GM18907 (cell line): Measurements from ENCODE around the gene GPR17.

ENCODE experiments used
- ATAC-seq: cut with Tn5 transposase; IDR thresholded peaks from one replicate; pipeline ENCODE4 v1.9.1; 2021; ENCODE audit warnings: mild to moderate bottlenecking, moderate library complexity; ENCODE audit not compliant: unreplicated experiment

GPR17 gene

DNA sequence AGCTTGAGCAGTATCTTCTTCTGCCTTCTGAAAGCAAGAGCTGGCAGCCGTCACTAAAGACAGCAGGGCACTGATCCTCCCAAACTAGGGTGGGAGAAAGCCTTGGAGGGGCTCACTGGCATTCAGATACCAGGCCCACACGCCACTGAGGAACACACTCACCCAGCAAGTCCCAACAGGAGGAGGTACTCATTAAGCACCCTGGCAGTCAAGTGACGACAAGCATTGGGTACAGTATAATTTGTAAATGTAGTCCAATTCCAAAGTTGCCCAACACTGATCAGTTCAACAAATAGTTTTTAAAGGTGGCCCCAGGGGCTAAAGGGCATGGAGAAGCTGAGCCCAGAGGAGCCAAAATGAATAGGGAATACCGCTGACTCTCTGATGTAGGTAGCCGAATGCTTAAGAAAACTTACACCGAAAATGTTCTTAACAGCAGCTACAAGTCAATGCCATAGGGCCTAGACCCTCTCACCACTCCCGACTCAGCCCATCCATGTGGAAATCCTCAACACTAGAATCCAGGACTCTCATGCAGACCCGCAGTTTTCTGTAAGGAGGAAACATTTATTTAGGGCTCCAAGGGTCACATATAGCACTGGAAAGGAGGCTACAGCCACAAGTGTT is 19.4 kb downstream of the GPR17 start:
- no peak for ATAC-seq

DNA sequence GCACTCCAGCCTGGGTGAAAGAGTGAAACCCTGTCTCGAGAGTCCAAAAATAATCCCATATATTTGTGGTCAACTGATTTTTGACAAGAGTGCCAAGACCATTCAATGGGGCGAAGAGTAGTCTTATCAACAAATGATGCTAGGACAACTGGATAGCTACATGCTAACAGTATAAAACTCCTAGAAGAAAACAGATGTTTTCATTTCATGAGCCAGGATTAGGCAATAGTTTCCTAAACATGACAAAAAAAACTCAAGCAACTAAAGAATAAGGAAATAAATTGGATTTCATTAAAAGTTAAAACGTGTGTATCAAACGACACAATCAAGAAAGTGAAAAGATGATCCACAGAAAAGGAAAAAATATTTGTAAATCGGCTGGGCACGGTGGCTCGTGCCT is 23.1 kb downstream of the GPR17 start:
- ATAC-seq: no peak

DNA sequence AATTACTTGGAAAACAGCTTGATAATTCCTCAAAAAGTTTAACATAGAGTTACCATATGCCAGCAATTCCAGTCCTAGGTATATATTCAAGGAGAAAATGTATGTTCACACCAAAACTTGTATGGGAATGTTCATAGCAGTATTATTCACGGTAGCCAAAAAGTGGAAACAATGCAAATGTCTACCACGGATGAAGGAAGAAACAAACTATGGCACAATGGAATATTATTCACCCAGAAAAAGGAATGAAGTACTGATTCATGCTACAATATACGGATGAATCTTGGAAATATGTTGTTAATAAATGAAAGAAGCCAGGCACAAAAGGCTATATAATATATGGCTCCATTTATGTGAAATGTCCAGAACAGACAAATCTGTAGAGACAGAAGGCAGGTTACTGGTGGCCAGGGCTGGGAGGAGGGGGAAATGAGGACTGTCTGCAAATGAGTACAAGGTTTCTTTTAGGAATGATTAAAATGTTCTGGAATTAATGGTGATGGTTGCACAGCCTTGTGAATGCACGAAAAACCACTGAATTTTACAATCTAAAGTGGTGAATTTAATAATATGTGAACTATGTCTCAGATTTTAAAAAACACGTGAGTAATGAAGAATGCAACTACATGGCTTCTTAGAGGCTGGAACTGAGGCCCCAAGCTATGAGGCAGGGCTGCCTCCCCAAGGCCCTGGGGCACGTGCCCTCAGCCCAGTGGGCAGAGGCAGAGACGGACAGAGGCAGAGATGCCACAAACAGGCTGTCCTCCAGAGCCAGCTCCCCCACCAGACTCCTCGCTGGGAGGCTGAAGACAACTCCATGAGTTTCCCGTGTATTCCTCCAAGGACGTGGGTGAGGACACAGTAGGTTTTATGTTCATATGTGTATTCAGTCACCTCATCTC is 24.4 kb downstream of the GPR17 start:
- ATAC-seq: no peak

DNA sequence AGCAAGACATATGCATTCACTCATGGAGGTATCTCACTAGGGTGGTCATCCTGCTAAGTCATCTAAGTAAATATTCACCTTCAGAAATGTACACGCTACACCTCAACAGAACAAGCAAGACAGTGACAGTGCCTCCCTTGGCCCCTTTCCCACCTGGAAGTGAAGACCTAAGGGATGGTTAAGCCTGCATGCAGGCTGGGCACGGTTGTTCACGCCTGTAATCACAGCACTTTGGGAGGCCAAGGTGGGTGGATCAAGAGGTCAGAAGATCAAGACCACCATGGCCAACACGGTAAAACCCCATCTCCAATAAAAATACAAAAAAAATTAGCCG is 25.0 kb downstream of the GPR17 start:
- no peak for ATAC-seq

DNA sequence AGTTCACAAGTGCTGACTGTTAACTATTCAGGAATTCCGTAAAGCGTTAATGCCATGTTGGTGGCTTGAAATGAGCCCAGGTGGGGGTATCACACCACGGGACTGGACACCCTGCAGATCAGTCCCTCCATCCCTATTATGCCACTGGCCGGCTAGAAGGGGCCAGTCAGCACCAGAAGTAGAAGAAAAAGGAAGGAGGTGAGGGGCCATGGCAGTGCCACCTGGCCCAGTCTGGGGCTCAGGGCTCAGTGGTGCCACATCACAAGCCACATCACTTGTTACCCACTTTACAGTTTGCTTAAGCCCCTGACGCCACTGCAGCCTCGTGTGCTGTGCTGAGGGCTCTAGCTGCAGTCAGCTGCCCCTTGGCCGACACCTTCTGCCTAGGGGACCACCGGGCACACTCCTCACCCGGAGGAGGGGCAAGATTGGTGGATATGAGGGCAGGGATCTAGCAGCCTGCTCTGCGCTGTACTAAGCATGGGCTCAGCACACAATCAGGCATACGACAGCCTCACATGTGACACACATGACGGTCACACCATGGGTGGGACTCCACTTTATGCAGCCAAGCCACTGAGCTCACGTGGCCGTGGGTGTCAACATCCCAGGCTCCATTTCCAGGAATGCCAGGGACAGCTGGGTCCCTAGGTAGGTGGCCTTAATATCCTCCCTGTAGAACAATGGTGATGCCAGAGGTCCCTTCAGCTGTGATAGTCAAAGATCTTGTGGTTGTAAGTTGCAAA is 25.8 kb downstream of the GPR17 start:
- ATAC-seq: no peak

DNA sequence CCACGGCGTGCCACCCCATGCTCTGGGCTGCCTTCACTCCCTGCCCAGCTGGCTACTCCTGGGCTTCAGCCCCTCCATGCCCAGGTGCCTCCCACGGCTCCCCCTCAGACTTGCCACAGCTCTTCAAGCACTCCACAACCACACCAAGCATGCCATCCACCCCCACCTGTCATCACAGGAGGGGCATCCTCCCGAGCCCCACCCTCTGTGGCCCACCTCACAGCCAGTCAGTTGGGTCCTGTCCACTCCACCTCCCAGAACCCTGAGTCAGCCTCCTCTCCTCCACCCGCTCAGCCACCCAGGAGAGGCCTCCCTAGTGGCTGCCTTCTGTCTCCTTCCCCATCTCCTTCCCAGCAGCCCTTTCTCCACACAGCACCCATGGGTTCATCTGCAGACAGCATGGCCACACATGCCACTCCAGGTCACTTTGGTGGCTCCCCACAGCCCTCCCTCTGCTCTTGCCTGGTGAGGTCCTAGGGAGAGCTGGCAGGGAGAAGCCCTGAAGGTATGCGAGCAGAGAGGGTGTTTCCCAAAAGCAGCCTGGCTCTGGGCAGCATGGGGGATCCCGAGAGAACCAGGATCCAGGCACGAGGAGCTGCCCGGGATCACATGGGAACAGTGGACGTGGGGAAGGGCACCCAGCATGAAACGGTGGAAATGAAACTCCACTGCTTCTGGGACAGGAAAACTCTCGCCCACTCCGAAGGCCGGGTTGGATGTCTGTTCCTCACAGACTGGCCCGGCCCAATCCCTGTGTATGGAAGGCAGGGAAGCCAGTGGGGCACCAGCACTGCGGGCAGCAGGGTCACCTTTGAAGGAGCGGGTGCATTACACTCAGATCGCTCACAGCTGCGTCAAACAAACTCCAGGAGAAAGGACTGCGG is 26.6 kb downstream of the GPR17 start:
- ATAC-seq: no peak

DNA sequence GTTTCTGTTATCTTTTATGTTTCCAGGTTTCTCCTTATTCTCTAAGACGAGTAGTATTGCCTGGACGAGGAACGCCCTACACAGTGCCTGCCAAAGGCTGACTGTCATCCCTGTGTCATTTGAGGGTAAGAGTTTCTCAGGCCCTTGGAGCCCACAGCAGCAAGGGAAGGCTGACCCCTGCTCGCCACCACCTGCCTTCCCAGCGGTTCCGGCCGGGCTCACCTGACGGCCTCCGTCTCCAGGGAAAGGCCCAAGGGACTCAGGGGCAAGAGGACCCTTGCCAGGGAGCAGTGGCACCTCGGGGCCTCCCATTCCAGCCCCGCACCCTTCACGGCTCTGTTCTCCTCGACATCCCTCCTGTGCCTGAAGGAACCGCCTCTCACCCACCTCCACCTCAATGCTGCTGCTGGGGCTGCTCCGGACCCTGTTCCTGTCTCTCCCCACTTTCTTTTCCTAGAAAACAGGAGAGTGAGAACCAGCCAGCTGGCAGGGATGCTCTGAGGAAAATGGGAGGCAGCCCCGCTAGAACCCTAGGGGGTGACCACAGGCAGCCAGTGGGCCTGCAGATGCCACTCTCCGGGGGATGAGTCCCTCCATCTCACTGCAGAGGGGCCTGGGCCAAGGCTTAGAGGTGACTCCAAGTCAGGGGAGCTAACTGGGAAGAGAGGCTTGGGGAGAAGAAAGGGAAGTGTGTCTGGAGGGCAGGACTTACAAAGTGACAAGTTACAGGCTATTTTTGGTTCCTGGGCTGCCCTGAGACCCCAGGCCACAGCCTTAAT is 27.5 kb downstream of the GPR17 start:
- no peak for ATAC-seq

DNA sequence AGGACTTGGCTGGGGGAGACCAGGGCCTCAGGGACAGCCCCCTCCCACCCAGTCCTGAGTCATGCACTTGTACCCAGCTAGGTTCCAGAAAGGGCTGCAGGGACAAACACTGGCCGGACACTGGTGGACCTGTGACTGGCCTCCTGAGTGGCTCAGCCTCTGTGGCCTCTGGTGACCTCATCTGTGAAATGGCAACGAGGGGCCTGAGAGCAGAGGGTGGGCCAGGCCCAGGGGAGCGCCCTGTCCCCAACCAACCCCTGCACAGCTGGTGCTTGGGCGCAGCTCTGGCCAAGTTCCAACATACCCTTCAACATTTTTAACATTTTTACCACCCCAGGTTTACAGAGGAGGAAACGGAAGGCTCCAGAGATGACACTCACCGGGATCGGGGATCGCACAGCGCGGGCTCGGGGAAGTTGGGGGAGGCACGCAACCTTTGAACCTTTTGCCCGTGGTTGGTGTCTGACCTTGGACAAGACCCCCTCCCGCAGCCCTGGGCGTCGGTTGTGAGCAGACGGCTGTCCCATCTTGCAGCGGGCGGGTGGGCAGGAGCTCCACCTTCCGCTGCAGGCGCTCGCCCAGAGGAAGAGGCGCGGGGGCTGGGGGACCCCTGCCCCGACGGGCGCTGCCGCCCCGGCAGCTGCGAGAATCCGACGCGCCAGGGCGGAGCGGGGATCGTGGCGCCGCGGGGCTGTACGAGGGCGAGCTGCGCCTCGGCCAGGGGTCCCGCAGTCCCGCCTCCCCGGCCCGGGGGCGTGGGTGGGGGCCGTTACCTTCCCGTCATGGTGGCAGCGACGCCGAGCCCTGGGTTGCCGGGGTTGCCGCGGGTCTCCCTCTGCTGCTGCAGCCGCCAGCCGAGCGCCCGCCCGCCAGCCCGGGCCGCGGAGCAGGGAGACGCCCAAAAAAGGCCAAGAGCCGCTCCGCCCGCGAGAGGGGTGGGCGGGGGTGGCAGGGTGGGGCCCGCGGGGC is 28.6 kb downstream of the GPR17 start:
- ATAC-seq: no peak

DNA sequence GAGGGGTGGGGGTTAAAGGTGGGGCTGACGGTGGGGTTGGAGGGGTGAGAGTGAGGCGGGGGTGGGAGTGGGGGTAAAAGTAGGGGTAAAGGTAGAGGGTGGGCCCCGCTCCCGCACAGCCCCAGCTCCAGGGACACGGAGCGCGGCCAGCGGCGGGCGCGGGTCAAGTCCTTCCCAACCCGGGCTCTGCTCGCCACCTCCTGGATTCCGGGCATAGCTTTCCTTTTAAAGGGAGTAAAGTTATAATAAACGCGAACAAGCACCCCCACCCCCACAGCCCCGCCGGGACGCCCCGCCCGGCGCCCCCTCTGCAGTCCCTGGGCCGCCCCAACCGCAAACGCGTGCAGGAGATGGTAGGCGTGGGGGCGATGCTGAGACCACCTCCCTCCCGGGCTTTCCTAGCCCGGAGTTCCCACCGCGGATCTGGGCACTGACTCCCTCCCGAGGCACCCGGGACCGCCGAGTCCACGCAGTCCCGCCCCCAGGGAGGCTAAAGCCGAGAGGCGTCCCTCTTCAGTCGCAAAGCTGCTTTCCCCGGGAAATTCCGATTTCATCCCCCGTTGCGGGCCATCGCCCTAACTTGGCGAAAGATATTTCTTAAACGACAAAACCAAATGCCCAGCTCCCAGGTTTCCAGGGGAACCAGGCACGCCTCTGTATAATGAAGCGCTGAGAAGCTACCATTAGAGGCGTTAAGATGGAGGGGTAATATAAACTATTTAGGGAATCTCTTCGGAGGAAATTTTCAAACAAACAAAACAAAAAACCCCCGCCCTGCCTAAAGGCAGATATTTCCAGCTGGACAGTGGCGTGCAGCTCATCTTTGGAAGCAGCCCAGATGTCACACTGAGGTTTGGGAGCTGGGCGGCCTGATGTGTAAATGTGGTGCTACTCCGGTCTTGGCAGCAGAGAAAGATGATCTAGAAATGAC is 29.6 kb downstream of the GPR17 start, which contains the start of gene LIMS2:
LIMS2 (minus strand) TSS at position 200 of the 931 bp plus-strand sequence. CDS start 506 bp downstream, outside the sequence.
- ATAC-seq: no peak

DNA sequence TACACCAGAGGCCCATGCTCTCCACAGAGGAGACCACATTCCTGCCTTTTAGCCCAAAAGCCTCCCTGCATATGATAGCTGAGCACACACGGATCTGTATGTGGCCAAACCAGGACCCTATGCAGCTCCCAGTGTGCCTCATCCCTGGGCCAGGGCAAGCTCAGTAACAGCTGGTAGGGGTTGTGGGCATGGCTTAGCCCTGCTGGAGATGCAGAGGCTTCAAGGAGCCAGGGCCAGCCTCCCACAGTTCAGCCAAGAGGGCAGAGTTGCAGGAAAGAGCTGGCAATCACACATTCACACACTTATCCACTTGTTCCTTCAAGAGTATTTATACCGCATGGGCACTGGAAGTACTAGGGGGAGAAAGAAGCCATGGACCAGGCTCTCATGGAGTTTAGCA is 31.0 kb downstream of the GPR17 start:
- no peak for ATAC-seq

DNA sequence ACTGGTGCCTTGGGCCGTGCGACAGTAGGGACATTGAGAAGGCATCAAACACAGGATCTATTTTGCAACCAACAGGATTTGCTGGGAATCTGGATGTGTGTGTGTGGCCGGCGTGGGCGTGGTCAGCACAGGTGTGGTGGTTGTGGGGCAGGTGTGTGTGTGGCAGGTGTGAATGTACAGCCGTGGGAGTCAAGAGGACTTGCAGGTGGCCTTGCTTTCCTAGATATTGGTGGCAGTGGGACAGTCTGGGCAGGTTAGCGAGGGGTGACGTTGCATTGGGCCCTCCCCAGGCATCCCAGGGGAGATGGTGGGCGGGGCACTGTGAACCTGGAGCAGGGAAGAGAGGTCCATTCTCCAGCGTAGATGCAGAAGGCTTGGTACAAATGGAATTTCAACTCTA is 32.6 kb downstream of the GPR17 start:
- ATAC-seq: no peak

DNA sequence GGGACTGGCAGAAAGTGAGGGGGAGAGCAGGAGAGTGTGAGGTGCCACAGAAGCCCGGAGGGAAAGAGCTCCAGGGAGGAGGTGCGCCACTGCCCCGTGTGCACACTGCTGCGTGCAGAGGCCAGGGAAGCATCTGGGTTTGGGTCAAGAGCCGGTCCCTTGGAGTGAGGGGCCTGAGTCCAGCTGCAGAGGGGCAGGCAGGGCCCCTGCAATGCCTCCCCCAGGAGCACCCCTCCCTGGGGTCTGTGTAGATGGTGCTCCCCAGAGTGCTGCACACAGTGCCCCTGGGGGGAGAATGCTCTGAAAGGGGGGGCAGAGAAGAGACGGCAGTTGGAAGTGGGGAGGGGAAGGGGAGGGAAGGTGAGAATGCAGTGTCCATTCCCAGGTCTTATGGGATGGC is 33.0 kb downstream of the GPR17 start:
- ATAC-seq: no peak

DNA sequence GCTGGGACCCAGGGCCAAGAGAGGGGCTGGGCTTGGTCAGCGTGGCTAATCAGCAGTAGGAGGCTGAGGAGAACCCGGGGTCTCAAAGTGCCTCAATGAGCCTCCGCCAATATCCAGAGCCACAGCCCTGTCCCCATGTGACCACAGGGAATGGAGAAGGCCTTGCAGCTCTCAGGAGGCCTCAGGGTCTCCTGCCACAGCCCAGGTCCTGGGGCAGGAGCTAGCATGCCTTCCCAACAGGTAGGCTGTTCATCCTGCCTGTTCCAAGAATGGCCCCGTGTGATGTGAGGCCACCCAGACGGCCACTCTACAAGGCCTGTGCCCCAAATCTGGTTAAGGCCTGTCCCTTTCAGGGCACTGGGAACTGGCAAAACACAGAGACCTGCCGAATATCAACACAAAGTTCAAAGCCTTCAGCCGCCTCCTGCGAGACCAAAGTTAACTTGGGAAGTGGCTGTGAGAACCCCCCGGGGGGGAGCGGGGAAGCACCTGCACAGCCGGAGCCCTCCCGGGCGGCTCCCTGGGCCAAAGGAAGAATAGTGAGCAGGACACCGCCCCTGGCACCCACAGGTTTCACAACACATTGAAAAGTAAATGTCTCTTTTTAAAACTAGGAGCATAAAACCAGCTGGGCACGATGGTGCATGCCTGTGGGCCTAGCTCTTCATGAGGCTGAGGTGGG is 33.9 kb downstream of the GPR17 start:
- no peak for ATAC-seq

DNA sequence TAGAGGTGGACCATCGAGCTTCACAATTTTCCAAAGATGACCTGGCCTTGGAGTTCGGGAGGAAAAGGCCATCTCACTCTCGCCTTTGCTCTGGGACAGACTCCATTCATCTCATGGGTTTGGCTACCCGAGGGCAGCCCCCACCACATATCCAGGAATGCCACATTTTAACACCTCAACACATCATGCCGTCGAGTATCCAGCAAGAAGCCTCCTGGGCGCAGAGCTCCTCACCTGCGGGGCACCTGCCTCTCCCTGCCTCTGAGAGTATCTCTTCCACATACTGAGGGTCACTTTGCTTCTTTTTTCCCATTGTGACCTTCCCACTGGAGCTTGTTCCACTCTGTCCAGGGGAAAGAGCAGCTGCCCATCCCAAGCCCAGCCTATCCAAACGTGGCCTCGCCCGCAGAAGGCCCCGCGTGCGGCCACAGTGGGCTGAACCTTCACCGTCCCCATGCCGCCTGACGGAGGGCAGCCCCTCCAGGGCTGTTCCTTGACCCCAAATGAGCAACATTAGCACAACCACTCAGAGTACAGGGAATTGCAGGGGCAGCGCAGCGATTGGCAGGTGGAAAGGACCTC is 34.8 kb downstream of the GPR17 start:
- no peak for ATAC-seq

DNA sequence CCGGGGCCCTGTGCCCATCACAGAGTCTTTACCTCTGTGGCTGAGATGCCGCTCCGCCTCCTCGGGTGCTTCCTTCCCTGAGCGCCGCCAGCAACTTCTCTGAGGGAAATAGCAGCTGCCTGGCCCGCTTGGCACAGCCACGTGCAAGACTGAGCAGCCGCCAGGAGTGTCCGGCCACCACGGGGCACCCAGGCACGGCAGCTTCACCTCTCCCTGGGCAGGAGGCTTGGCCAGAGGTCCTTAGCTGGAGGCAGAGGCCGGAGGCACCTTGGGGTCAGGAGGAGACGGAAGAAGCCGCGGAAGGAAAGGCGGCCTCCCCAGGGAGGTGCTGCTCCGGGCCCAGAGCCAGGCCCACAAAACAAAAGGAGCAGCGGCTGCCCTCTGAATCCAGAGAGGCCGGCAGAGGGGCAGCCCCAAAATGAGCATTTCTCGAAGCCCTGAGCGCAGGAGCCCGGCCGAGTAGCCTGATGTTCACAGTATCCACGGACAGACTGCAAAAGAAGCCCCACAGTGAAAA is 35.4 kb downstream of the GPR17 start:
- ATAC-seq: no peak

DNA sequence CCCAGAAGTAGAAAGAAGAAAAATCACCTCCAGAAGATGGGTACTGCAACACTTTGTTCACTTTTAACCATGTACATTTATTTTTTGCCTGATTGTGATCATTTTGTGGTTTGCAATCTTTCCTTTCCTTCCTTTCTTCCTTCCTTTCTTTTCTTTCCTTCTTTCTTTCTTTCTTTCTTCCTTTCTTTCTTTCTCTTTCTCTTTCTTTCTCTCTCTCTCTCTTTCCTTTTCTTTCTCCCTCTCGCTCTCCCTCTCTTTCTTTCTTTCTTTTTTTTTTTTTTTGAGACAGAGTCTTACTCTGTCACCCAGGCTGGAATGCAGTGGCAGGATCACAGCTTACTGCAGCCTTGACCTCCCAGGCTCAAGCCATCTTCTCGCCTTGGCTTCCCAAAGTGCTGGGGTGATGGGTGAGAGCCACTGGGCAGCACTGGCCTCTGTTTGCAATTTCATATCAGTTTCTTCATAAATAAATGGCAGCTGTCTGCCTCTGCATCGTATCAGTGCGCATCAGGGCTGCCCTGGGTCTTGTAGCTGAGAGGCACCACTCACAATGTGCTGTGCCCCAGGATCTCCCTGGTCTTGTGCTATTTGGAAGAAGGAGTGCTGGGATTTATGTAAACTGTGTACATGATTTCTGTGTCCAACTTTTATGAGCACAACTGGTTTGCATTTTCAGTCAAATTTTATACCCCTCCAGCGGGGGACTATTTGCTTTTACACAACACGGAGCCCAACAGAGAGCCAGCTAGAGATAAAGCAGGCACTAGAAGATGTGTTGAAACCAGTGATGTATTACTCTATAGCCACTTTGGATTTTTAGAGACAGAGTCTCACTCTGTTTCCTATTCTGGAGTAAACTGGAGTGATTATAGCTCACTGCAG is 36.3 kb downstream of the GPR17 start:
- ATAC-seq: no peak
